Hindlimb muscle (tissue), 1 donor: Measurements from ENCODE around the gene ITPA. TPM values are rescaled to one million over a fixed set of nuclear protein-coding genes. Genes with fewer than 3 reads are reported as not detected.
A peak's percentile ranks its signal among the peaks of the same experiment; 100 is the strongest.

Source experiments
- DNase-seq: peaks from one replicate; pipeline ENCODE4 v3.0.0-alpha.2; 2013
- polyA plus RNA-seq: library from polyadenylated mRNA; unstranded; fragments of 120-200 nt; gene quantifications from one replicate; pipeline ENCODE4 v1.2.1, GENCODE V29; 2013; ENCODE audit not compliant: insufficient read length

ITPA gene
- polyA plus RNA-seq: 43.3 TPM

GRCh38 chr20:3209257-3209945 lies at the start of gene ITPA:
Gene ITPA, plus strand, starts transcription at chr20:3209498. Its CDS starts 54 bp downstream, at chr20:3209552.
- DNase-seq: peak; percentile 61

- no peak for DNase-seq
Observed at GRCh38 chr20:3160418-3160817, 48.9 kb upstream of the ITPA start.

- DNase-seq: no peak
Observed at GRCh38 chr20:3161316-3162079, 47.8 kb upstream of the ITPA start.

DNA sequence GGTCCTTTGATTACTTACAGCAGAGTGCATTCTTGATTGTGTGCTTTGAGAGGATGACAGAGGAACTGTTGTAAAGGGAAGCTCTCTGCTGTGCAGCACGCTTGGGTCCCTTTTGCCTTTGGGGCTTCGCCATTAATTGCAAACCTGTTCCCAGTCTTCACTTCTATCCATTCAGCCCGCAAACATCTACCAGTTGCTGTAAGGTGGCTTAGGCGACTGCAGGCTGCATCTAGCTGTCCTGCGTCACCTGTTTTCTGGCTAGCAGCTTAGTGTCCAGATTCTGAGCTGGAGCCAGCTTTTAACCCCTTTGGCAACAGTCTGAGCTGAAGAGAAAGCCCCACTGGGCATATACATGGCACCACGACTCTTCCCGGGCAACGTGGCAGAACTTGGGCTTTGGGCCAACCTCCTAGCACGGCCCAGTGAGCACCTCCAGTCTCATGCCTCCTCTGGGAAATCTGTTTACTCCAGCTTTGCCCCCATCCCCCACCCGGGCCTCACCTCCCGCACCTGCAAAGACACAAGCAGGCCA lies 47.2 kb upstream of the ITPA start:
- no peak for DNase-seq

- DNase-seq: no peak
Observed at GRCh38 chr20:3163099-3164042, 45.9 kb upstream of the ITPA start.

DNA sequence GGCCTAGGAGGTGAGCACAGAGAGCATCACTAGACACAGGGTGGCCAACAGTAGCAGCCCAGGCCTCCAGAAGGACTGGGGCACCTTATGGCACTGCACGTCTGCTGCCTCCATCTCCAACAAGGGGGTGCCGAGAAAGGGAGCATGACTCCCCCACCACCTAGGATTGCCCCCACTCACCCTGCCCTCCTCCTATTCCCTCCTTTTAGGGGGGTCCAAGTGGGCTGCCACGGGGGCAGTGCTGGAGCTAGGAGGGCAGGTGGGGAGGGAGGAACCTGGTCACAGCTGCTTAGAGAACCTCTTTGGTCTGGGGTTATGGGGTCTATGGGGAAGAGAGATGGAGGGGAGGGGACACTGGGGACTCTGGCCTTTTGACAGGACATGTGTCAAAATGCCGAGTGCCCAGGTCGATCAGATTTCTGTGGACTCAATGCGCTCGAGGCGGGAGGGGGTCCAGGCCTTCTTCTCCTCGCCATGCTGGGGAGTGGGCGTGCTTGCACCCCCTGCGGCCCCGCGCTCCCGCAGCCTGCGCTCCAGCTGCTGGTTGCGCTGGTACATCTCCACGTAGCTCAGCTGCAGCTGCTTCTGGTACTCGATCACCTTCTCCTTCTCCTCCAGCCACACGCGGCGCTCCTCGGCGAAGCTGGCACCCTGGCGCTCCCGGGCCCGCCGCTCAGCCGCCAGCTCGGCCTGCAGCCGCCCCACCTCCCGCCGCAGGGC lies 45.1 kb upstream of the ITPA start:
- no peak for DNase-seq

DNA sequence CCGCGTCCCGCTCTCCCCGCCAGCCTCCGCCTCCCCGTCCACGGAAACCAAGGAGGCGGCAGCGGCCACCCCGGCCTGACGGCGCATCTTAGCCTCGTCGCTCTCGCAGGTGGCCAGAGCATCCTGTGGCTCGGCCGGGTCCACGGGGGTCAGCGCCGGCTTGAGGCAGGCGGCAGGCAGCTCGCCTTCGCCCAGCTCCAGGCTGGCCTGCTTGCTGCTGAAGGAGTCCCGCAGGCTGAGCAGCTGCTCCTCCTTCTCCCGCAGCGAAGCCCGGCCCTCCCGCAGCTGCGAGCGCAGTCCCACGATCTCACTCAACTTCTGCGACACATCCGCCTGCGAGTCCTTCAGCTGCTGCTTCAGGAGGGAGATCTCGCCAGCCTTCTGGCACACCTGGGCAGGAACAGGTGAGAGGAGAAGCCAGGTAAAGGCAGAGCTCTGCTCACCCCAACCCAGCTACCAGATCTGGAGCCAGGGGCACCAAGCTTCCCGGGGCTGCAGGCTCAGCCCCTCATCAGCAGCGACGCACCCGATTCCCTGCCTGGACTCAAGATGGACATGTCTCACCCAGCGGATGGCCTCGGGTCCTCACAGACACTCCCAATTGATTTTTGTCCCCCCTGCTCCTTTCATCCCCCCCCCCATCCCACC lies 44.4 kb upstream of the ITPA start:
- DNase-seq: no peak

- DNase-seq: peak; percentile 77
Observed at GRCh38 chr20:3165473-3166337, 43.6 kb upstream of the ITPA start.

GRCh38 chr20:3166338-3166912 lies 42.9 kb upstream of the ITPA start:
- DNase-seq: no peak

- DNase-seq: no peak
Observed at GRCh38 chr20:3166913-3167342, 42.4 kb upstream of the ITPA start.

- no peak for DNase-seq
Observed at GRCh38 chr20:3167738-3168078, 41.6 kb upstream of the ITPA start.

DNA sequence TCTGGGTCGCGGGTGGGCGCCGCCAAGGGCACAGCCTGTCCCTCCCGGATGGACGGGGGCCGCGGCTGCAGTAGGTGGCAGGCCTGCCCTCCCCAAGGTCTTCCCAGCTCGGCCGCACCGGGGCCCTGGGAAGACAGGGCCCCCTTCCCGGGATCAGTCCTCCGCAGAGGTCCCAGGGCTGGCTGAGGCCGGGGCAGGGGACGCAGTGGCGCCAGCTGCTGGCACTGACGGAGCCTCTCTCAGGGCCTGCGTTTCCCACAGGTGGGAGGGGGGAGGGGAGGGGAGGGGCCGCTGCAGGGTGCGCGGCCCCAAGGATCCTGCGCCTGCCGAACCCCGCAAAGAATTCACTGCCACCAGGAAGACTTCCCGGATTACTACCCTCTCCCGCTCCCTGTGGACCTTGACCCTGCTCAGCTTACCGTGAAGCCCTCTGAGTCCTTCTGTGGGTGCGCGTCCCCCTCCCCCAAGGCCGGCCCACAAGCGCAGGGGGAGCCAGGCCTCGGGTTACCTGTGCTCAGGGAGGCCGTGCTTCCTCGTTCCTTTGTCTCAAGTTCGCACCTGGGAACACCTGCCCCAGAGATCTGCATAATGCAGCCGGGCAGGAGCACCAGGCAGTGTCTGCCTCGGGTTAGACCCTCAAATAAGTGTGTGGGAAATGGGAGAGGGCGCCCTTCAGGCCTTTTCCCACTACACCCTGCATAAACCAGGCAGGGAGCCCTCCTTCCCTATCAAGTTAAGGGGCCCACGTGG lies 41.0 kb upstream of the ITPA start:
- no peak for DNase-seq

- no peak for DNase-seq
Observed at GRCh38 chr20:3168829-3169590, 40.3 kb upstream of the ITPA start.

DNA sequence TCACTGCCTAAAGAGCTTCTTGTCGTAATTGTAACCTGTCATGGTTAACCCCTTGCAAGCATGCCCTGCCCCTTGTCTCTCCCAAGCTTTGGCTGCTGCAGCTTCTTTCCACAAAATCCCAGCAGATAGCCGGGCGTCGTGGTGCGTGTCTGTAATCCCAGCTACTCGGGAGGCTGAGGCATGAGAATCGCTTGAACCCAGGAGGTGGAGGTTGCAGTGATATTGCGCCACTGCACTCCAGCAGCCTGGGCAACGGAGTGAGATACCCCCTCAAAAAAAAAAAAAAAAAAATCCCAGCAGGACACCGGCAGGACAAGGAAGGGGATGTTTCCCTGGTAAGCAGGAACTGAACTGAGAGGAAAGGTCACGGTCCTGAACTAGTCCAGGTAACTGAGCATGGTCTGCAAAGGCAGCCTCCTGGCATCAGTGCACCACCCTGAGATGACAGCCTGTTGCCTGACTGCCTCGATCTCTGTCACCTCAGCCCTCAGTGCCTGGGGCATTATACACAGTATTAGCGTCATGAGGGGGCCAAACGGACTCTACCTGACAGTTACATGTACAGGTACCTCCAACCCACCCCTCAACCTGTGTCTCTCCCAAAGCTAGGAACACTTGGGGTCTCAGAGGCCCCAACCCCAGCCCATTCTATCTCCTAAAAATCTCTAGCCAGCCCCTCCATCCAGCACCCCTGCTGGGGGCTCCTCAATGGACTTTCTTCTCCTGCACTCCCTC lies 37.7 kb upstream of the ITPA start:
- DNase-seq: no peak

DNA sequence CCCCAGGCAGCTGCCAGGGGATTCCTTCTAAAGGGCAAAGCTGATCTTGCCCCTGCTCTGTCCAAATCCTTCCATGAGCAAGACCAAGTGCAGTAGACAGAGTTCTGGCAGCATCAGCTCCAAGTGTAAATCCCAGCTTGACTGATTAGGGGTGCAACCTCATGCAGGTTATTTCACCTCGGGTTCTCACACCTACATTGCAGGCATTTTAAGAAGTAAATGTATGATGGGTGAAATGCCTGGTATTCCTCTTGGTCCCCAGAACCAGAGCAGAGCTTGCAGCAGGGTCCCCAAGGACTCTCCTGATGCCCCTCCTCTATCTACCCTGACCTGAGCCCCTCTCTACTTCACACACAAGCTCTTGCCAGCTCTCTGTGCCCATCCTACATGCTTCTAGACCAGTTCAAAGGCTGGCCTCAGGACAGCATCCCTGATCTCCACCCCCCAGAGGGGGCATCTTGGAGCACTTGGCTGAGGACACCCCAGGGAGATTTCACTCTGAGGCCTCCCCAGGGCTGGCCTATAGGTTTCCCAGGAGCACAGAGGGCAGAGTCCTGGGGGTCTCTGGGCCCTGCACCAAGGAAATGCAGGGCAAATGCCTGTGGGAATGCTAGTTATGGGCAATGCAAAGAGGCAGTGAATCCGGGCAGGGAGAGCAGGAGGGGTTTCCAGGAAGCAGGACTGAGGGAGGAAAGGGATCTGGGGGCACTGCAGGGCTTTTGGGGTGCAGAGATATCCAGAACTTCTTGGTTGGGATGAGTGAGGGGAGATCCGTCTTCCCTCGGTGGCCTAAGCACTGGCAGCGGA lies 37.0 kb upstream of the ITPA start:
- no peak for DNase-seq

DNA sequence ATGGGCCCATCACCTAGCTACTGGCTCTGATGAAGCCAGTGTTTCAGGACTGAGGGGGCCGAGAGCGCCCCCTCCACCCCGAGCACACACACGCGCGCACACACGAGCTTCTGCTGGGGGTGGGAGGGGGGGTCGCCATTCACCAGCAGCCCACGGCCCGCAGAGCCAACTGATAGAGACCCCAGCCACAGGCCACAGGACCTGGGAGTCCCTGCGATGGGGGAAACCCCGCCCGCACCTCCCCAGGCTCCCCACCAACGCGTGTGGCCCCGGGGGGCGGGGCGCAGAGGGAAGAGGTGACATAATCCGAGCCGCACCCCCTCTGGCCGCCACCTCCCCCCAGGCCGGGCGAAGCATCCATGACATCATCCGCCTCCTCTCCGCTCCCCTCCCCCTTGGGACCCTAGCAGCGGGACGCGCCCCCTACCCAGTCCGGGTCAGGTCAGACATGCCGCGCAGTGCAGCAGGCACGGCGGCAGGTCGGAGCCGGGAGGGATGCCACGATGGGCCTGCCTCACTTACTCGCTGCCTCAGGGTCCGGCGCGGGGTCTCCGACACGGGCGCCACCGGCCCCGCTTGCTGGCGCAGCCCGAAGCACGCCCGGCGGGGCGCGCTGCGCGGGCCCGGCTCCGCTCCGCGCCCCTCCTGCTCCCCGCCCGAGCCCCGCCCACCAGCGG lies 36.2 kb upstream of the ITPA start, which contains the start of gene LZTS3:
LZTS3 (minus strand) TSS at position 617 of the 677 bp plus-strand sequence. CDS start 6,386 bp downstream, outside the sequence.
- peak; percentile 92 for DNase-seq
